ENCODE results near the gene ADPRH. TPM values are rescaled to one million over a fixed set of nuclear protein-coding genes. Genes with fewer than 3 reads are reported as not detected.

The ADPRH gene
- total RNA-seq, 1 donor from 2014 or later: 3.7 TPM

DNA sequence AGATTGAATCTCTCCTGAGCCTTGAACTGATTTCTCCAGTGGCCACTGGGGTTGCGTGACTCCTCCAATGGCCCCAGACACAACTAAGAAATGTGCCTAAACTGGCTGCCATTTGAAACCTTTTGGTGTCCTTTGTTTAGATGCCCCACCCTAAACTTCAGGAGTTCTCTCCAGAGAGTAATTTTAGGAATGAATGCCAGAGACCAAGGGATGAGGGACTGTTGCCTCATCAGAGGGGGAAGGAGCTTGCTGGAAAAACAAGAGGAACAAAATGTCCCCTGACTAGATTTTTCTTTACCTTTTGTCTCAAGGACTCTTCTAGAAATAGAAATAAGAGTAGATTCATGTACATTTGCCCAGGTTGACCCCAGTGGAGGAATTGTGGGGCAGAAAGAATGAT is 8.1 kb upstream of the ADPRH start:
- H3K27me3 Mint-ChIP-seq: peaks cover 5% of the 10 kb centered on the region
- H3K9me3 Mint-ChIP-seq (ENCODE audit: low read depth): peaks cover 4% of the 10 kb centered on the region
- H3K4me3 Mint-ChIP-seq (ENCODE audit: low read depth): no peak overlapping the region
- no peak for DNase-seq (ENCODE audit: low spot score, unreplicated experiment)
- no peaks in the 10 kb centered on the region for H3K4me1 Mint-ChIP-seq (ENCODE audit: low read depth)
- TF ChIP-seq, protein P1, sequence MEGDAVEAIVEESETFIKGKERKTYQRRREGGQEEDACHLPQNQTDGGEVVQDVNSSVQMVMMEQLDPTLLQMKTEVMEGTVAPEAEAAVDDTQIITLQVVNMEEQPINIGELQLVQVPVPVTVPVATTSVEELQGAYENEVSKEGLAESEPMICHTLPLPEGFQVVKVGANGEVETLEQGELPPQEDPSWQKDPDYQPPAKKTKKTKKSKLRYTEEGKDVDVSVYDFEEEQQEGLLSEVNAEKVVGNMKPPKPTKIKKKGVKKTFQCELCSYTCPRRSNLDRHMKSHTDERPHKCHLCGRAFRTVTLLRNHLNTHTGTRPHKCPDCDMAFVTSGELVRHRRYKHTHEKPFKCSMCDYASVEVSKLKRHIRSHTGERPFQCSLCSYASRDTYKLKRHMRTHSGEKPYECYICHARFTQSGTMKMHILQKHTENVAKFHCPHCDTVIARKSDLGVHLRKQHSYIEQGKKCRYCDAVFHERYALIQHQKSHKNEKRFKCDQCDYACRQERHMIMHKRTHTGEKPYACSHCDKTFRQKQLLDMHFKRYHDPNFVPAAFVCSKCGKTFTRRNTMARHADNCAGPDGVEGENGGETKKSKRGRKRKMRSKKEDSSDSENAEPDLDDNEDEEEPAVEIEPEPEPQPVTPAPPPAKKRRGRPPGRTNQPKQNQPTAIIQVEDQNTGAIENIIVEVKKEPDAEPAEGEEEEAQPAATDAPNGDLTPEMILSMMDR (IDR thresholded peaks at IDR 0.05; ENCODE audit: unreplicated experiment): no peak
- no peaks in the 10 kb centered on the region for H3K36me3 Mint-ChIP-seq (ENCODE audit: insufficient read depth)
- H3K27ac Mint-ChIP-seq: no peak overlapping the region

DNA sequence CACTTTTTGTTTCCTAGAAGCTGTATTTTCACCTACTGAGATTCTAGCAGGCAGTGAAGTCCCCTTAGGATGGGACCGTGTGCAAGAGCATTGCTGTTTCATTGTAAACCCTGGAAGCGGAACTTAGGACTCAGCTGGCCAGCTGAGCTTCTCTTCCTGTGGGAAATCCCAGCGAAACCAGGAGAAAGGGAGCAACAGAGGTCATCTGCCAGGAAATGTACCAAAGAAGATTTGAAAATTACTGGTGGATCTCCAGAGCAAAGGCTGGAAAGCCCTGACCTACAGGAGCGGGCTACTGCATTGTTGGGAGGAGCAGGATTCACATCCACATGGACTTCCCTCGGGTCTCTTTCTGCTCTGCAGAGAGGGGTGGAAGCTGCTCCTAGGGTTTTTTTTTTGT is 7.6 kb upstream of the ADPRH start:
- H3K4me1 Mint-ChIP-seq (ENCODE audit: low read depth): no peaks in the 10 kb centered on the region
- H3K4me3 Mint-ChIP-seq (ENCODE audit: low read depth): no peak overlapping the region
- DNase-seq (ENCODE audit: low spot score, unreplicated experiment): no peak
- H3K9me3 Mint-ChIP-seq (ENCODE audit: low read depth): peaks cover 4% of the 10 kb centered on the region
- H3K27ac Mint-ChIP-seq: no peak overlapping the region
- no peaks in the 10 kb centered on the region for H3K36me3 Mint-ChIP-seq (ENCODE audit: insufficient read depth)
- peaks cover 5% of the 10 kb centered on the region for H3K27me3 Mint-ChIP-seq
- TF ChIP-seq, protein P1 (IDR thresholded peaks at IDR 0.05; ENCODE audit: unreplicated experiment): no peak

DNA sequence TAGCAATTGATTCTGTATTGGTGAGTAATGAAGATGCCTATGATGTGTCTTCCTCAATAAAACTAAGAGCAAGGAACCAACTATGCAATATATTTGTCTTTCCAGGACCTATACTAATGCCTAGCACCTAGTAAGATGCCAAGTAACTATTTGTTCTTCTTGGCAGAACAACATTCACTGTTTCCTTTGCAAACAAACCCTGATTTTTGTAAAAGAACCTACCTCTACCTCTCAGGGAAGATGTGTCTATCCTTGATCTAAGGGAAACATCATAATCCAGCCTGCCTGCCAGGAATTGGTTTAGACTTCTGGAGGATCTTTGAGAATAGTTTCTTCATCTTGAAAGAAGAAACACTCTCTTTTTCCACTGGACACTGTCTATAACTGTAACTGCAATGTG is 3.8 kb upstream of the ADPRH start:
- H3K36me3 Mint-ChIP-seq (ENCODE audit: insufficient read depth): no peaks in the 10 kb centered on the region
- TF ChIP-seq, protein P1 (IDR thresholded peaks at IDR 0.05; ENCODE audit: unreplicated experiment): no peak
- H3K4me3 Mint-ChIP-seq (ENCODE audit: low read depth): no peak overlapping the region
- H3K9me3 Mint-ChIP-seq (ENCODE audit: low read depth): no peaks in the 10 kb centered on the region
- DNase-seq (ENCODE audit: low spot score, unreplicated experiment): no peak
- no peak overlapping the region for H3K27ac Mint-ChIP-seq
- peaks cover 7% of the 10 kb centered on the region for H3K4me1 Mint-ChIP-seq (ENCODE audit: low read depth)
- peaks cover 11% of the 10 kb centered on the region for H3K27me3 Mint-ChIP-seq

DNA sequence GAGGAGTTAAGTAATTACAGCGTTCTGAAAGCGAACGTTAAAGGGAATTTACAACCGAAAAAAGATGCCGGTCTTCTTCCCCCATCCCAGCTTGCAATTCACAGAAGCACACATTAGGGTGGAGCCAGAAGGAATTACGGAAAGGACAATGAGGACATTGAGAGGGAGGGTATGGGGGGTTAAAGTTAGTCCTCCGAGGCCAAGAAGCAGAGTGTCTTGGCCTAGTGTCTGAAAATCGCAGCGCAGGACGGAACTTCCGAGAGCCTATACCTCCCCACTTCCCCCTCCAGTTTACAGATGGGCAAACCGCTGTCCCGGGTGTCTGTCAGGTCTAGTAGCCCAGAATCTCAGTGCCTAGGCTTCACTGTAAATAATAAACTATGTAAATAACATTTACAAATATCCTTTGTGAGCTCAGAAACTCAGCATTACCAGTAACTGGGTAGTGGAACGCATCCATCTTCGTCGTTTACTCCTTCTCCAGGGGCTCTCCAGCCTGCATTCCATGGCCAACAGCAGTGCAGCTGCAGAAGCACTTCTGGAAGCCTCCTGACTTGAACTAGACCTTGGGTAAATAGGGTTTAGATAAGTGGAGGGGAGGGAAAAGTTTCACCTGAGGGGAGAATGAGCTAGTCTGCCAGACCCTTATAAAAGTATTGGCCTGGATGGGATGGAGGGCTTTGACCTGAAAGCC is 922 bp downstream of the ADPRH start:
- H3K36me3 Mint-ChIP-seq (ENCODE audit: insufficient read depth): no peaks in the 10 kb centered on the region
- H3K4me3 Mint-ChIP-seq (ENCODE audit: low read depth): peak overlapping the region; percentile 83
- H3K27ac Mint-ChIP-seq: peak overlapping the region; percentile 96
- DNase-seq (ENCODE audit: low spot score, unreplicated experiment): no peak
- TF ChIP-seq, protein P1 (IDR thresholded peaks at IDR 0.05; ENCODE audit: unreplicated experiment): no peak
- H3K9me3 Mint-ChIP-seq (ENCODE audit: low read depth): no peaks in the 10 kb centered on the region
- peaks cover 9% of the 10 kb centered on the region for H3K4me1 Mint-ChIP-seq (ENCODE audit: low read depth)
- H3K27me3 Mint-ChIP-seq: peaks cover 19% of the 10 kb centered on the region

DNA sequence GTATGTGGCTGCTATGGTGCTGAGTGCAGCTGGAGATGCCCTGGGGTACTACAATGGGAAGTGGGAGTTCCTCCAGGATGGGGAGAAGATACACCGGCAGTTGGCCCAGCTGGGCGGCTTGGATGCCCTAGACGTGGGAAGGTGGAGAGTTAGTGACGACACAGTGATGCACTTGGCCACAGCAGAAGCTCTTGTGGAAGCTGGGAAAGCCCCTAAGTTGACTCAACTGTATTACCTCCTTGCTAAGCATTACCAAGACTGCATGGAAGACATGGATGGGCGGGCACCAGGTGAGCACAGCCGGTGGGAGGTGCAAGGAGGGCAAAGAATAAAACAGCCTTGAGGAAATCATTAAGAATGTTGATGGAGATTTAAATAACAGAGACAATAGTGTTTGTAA is 2.9 kb downstream of the ADPRH start:
- H3K27me3 Mint-ChIP-seq: peaks cover 19% of the 10 kb centered on the region
- TF ChIP-seq, protein P1 (IDR thresholded peaks at IDR 0.05; ENCODE audit: unreplicated experiment): no peak
- no peak overlapping the region for H3K4me3 Mint-ChIP-seq (ENCODE audit: low read depth)
- H3K36me3 Mint-ChIP-seq (ENCODE audit: insufficient read depth): no peaks in the 10 kb centered on the region
- DNase-seq (ENCODE audit: low spot score, unreplicated experiment): no peak
- H3K4me1 Mint-ChIP-seq (ENCODE audit: low read depth): peaks cover 9% of the 10 kb centered on the region
- no peak overlapping the region for H3K27ac Mint-ChIP-seq
- no peaks in the 10 kb centered on the region for H3K9me3 Mint-ChIP-seq (ENCODE audit: low read depth)
